BLaER1 treated with 17β-estradiol and CSF1 and Interleukin-3, amounts not matched to agents 10 nM and 100 nM (cell line): Measurements from ENCODE around the gene ONECUT3.

Source experiments
- H3K27ac ChIP-seq, 11 experiments: shearing (Covaris generic); formaldehyde crosslinking; 2 replicates each; pipeline ENCODE4 v1.8.1; 2022
- H3K27me3 ChIP-seq, 11 experiments: shearing (Covaris generic); formaldehyde crosslinking; 2 replicates each; pipeline ENCODE4 v1.8.1; 2022
- H3K36me3 ChIP-seq, 11 experiments: shearing (Covaris generic); formaldehyde crosslinking; 2 replicates each; pipeline ENCODE4 v1.8.1; 2022
- H3K4me1 ChIP-seq, 10 experiments: shearing (Covaris generic); formaldehyde crosslinking; 2 replicates each; pipeline ENCODE4 v1.8.1; 2022
- H3K4me2 ChIP-seq, 11 experiments: shearing (Covaris generic); formaldehyde crosslinking; 2 replicates each; pipeline ENCODE4 v1.8.1; 2022
- H3K4me3 ChIP-seq, 10 experiments: shearing (Covaris generic); formaldehyde crosslinking; 2 replicates each; pipeline ENCODE4 v1.8.1; 2022
- H3K9ac ChIP-seq, 11 experiments: shearing (Covaris generic); formaldehyde crosslinking; 2 replicates each; pipeline ENCODE4 v1.8.1; 2022
- H3K9me3 ChIP-seq, 11 experiments: shearing (Covaris generic); formaldehyde crosslinking; replicated peaks in 1 of 11; 2 replicates each; pipeline ENCODE4 v1.8.1; 2022
- H4K20me1 ChIP-seq, 11 experiments: shearing (Covaris generic); formaldehyde crosslinking; 2 replicates each; pipeline ENCODE4 v1.8.1; 2022
- Cebpa-rat ChIP-seq, 11 experiments: shearing (Covaris generic); IDR thresholded peaks; 2 replicates each; pipeline ENCODE4 v1.8.1; 2022

Gene ONECUT3

GRCh38 chr19:1777149-1777548 lies 23.8 kb downstream of the ONECUT3 start:
- Histone ChIP-seq H3K4me1 (peaks cover 12 to 50% (median 32%) of the 10 kb centered on the region in 10 experiments), H4K20me1 (peaks cover 0 to 35% (median 5%) of the 10 kb centered on the region in 11 experiments; a peak in 13 of 22 replicates), H3K9ac (no peak overlapping the region), H3K4me2 (no peak overlapping the region), H3K9me3 (peaks cover 15 to 27% (median 21%) of the 10 kb centered on the region in 11 experiments), H3K4me3 (no peak overlapping the region), H3K27ac (no peak overlapping the region), H3K27me3 (peaks cover 94 to 100% (median 99%) of the 10 kb centered on the region in 11 experiments), H3K36me3 (no peaks in the 10 kb centered on the region)
- TF ChIP-seq Cebpa-rat (IDR thresholded peaks at IDR 0.05) = no peak

- Histone ChIP-seq H3K4me1 (peaks cover 12 to 61% (median 43%) of the 10 kb centered on the region in 10 experiments), H3K27me3 (peaks cover 78 to 96% (median 89%) of the 10 kb centered on the region in 11 experiments), H3K9ac (no peak overlapping the region), H3K4me3 (no peak overlapping the region), H4K20me1 (peaks cover 0 to 35% (median 5%) of the 10 kb centered on the region in 11 experiments; a peak in 13 of 22 replicates), H3K4me2 (peak overlapping the region; percentile 28 to 90 (median 66); a peak in 21 of 22 replicates), H3K9me3 (peaks cover 14 to 24% (median 19%) of the 10 kb centered on the region in 11 experiments), H3K36me3 (no peaks in the 10 kb centered on the region), H3K27ac (no peak overlapping the region)
- no peak for TF ChIP-seq Cebpa-rat (IDR thresholded peaks at IDR 0.05)
These were observed 26.3 kb downstream of the ONECUT3 start for GRCh38 chr19:1779574-1779973.

GRCh38 chr19:1780272-1780958 lies 27.1 kb downstream of the ONECUT3 start:
- Histone ChIP-seq H3K27ac (no peak overlapping the region), H3K9me3 (peaks cover 6 to 16% (median 11%) of the 10 kb centered on the region in 11 experiments; a peak in 20 of 22 replicates), H3K4me1 (peaks cover 12 to 56% (median 38%) of the 10 kb centered on the region in 10 experiments), H3K36me3 (no peaks in the 10 kb centered on the region), H3K9ac (no peak overlapping the region), H3K4me2 (peak overlapping the region in 9 of 11 experiments; percentile 30 to 90 (median 76); a peak in 17 of 22 replicates), H3K4me3 (no peak overlapping the region), H4K20me1 (peaks cover 0 to 35% (median 5%) of the 10 kb centered on the region in 11 experiments; a peak in 13 of 22 replicates), H3K27me3 (peaks cover 70 to 87% (median 81%) of the 10 kb centered on the region in 11 experiments)
- no peak for TF ChIP-seq Cebpa-rat (IDR thresholded peaks at IDR 0.05)

- no peaks in the 10 kb centered on the region for H3K36me3 ChIP-seq
- H4K20me1 ChIP-seq = peaks cover 0 to 20% (median 0%) of the 10 kb centered on the region in 11 experiments; a peak in 6 of 22 replicates
- no peak overlapping the region for H3K4me3 ChIP-seq
- no peak overlapping the region for H3K9ac ChIP-seq
- peak overlapping the region in 6 of 11 experiments; percentile 1 to 60 (median 49); a peak in 11 of 22 replicates for H3K4me2 ChIP-seq
- peaks cover 6 to 15% (median 10%) of the 10 kb centered on the region in 11 experiments; a peak in 20 of 22 replicates for H3K9me3 ChIP-seq
- no peak overlapping the region for H3K27ac ChIP-seq
- peaks cover 48 to 74% (median 60%) of the 10 kb centered on the region in 11 experiments for H3K27me3 ChIP-seq
- TF ChIP-seq Cebpa-rat (IDR thresholded peaks at IDR 0.05) = no peak
- peaks cover 5 to 43% (median 28%) of the 10 kb centered on the region in 10 experiments; a peak in 19 of 20 replicates for H3K4me1 ChIP-seq
These were observed 29.2 kb downstream of the ONECUT3 start for GRCh38 chr19:1782521-1782920.

GRCh38 chr19:1783354-1783753 lies 30.0 kb downstream of the ONECUT3 start:
- peak overlapping the region in 5 of 11 experiments; percentile 10 to 49 (median 30); a peak in 5 of 22 replicates for H3K4me2 ChIP-seq
- peaks cover 5 to 43% (median 28%) of the 10 kb centered on the region in 10 experiments; a peak in 19 of 20 replicates for H3K4me1 ChIP-seq
- no peak overlapping the region for H3K4me3 ChIP-seq
- no peak overlapping the region for H3K9ac ChIP-seq
- H3K27ac ChIP-seq = no peak overlapping the region
- no peak for TF ChIP-seq Cebpa-rat (IDR thresholded peaks at IDR 0.05)
- H3K9me3 ChIP-seq = peaks cover 6 to 15% (median 10%) of the 10 kb centered on the region in 11 experiments; a peak in 20 of 22 replicates
- peaks cover 47 to 74% (median 58%) of the 10 kb centered on the region in 11 experiments for H3K27me3 ChIP-seq
- peaks cover 0 to 15% (median 0%) of the 10 kb centered on the region in 11 experiments; a peak in 8 of 22 replicates for H4K20me1 ChIP-seq
- no peaks in the 10 kb centered on the region for H3K36me3 ChIP-seq

GRCh38 chr19:1783874-1784273 lies 30.6 kb downstream of the ONECUT3 start:
- Histone ChIP-seq H3K27ac (no peak overlapping the region), H4K20me1 (peaks cover 0 to 10% (median 0%) of the 10 kb centered on the region in 11 experiments; a peak in 8 of 22 replicates), H3K4me2 (peak overlapping the region in 7 of 11 experiments; percentile 10 to 30 (median 20); a peak in 6 of 22 replicates), H3K36me3 (no peaks in the 10 kb centered on the region), H3K4me1 (peaks cover 5 to 47% (median 28%) of the 10 kb centered on the region in 10 experiments; a peak in 19 of 20 replicates), H3K27me3 (peaks cover 47 to 74% (median 58%) of the 10 kb centered on the region in 11 experiments), H3K9ac (no peak overlapping the region), H3K9me3 (peaks cover 6 to 15% (median 10%) of the 10 kb centered on the region in 11 experiments; a peak in 20 of 22 replicates), H3K4me3 (no peak overlapping the region)
- TF ChIP-seq Cebpa-rat (IDR thresholded peaks at IDR 0.05) = no peak

GRCh38 chr19:1785310-1785709 lies 32.0 kb downstream of the ONECUT3 start:
- Histone ChIP-seq H3K27ac (no peak overlapping the region), H4K20me1 (peaks cover 0 to 10% (median 0%) of the 10 kb centered on the region in 11 experiments; a peak in 4 of 22 replicates), H3K36me3 (no peaks in the 10 kb centered on the region), H3K4me1 (peaks cover 0 to 39% (median 19%) of the 10 kb centered on the region in 10 experiments; a peak in 14 of 20 replicates), H3K9me3 (peaks cover 6 to 15% (median 10%) of the 10 kb centered on the region in 11 experiments; a peak in 20 of 22 replicates), H3K27me3 (peaks cover 40 to 69% (median 50%) of the 10 kb centered on the region in 11 experiments), H3K4me2 (no peak overlapping the region), H3K4me3 (no peak overlapping the region), H3K9ac (no peak overlapping the region)
- TF ChIP-seq Cebpa-rat (IDR thresholded peaks at IDR 0.05) = no peak

GRCh38 chr19:1786668-1787067 lies 33.4 kb downstream of the ONECUT3 start:
- Histone ChIP-seq H3K4me1 (peaks cover 0 to 42% (median 24%) of the 10 kb centered on the region in 10 experiments; a peak in 15 of 20 replicates), H3K4me3 (no peak overlapping the region), H3K9me3 (peaks cover 4 to 11% (median 6%) of the 10 kb centered on the region in 11 experiments; a peak in 20 of 22 replicates), H3K27me3 (peaks cover 28 to 55% (median 39%) of the 10 kb centered on the region in 11 experiments), H4K20me1 (peaks cover 0 to 10% (median 0%) of the 10 kb centered on the region in 11 experiments; a peak in 4 of 22 replicates), H3K4me2 (no peak overlapping the region), H3K27ac (no peak overlapping the region), H3K9ac (no peak overlapping the region), H3K36me3 (no peaks in the 10 kb centered on the region)
- TF ChIP-seq Cebpa-rat (IDR thresholded peaks at IDR 0.05) = no peak

- Histone ChIP-seq H3K27me3 (peaks cover 26 to 51% (median 35%) of the 10 kb centered on the region in 11 experiments), H3K9me3 (peaks cover 0 to 7% (median 2%) of the 10 kb centered on the region in 11 experiments; a peak in 14 of 22 replicates), H3K27ac (no peak overlapping the region), H3K9ac (no peak overlapping the region), H3K4me2 (no peak overlapping the region), H3K36me3 (no peaks in the 10 kb centered on the region), H3K4me1 (peaks cover 0 to 44% (median 25%) of the 10 kb centered on the region in 10 experiments; a peak in 15 of 20 replicates), H4K20me1 (peaks cover 0 to 10% (median 0%) of the 10 kb centered on the region in 11 experiments; a peak in 4 of 22 replicates), H3K4me3 (no peak overlapping the region)
- no peak for TF ChIP-seq Cebpa-rat (IDR thresholded peaks at IDR 0.05)
These were observed 33.8 kb downstream of the ONECUT3 start for GRCh38 chr19:1787116-1787515.
